MCF 10A (cell line): ENCODE data around the gene ZBTB7A. TPM values are rescaled to one million over a fixed set of nuclear protein-coding genes. Genes with fewer than 3 reads are reported as not detected.

Experiments used
- BruUV-seq: library from RNA; stranded (reverse); fragments of 400-500 nt; replicated peaks from 2 replicates; lab custom pipeline; 2021; lab: Mats Ljungman, UMichigan
- CTCF ChIA-PET: fragments of 300-600 bp; sonication (Branson Sonifier 250); formaldehyde crosslinking; extraction: SDS; loops from one replicate; lab custom pipeline; 2021; ENCODE audit warnings: antibody characterized with exemption, inconsistent platforms; lab: Yijun Ruan, JAX
- POLR2A ChIA-PET: fragments of 300-600, 350-650 bp; sonication (Branson Sonifier 250); formaldehyde crosslinking; extraction: SDS; loops from one replicate; lab custom pipeline; 2020; ENCODE audit warnings: antibody characterized with exemption, inconsistent platforms; lab: Yijun Ruan, JAX
- DNase-seq: peaks from one replicate; pipeline ENCODE4 v3.0.0-alpha.2; 2018; ENCODE audit not compliant: unreplicated experiment
- H3K27ac Mint-ChIP-seq: one replicate; pipeline ENCODE4 v1.8.0; 2022; ENCODE audit warnings: mild to moderate bottlenecking, low read depth, mixed read lengths; ENCODE audit not compliant: unreplicated experiment
- H3K27me3 Mint-ChIP-seq: one replicate; pipeline ENCODE4 v1.8.0; 2022; ENCODE audit warnings: mixed read lengths; ENCODE audit not compliant: insufficient read depth, unreplicated experiment
- H3K36me3 Mint-ChIP-seq: one replicate; pipeline ENCODE4 v1.8.0; 2022; ENCODE audit warnings: mild to moderate bottlenecking, moderate library complexity, mixed read lengths; ENCODE audit not compliant: insufficient read depth, unreplicated experiment
- H3K4me1 Mint-ChIP-seq: one replicate; pipeline ENCODE4 v1.8.0; 2022; ENCODE audit warnings: mixed read lengths; ENCODE audit not compliant: insufficient read depth, unreplicated experiment
- H3K4me3 Mint-ChIP-seq: one replicate; pipeline ENCODE4 v1.8.0; 2022; ENCODE audit warnings: mild to moderate bottlenecking, moderate library complexity, mixed read lengths; ENCODE audit not compliant: unreplicated experiment
- H3K9me3 Mint-ChIP-seq: one replicate; pipeline ENCODE4 v1.8.0; 2022; ENCODE audit warnings: mixed read lengths; ENCODE audit not compliant: unreplicated experiment
- intact Hi-C: fragments of 100-400 bp; cut with micrococcal nuclease; formaldehyde crosslinking; loops from 2 replicates; pipeline ENCODE4 v1.14.1; 2022
- total RNA-seq: library from RNA; stranded (reverse); gene quantifications from 2 replicates; pipeline ENCODE4 v1.2.3, GENCODE V29; 2022
- TF ChIP-seq, protein P1 (sequence below): fragments of 200-600 bp; IDR thresholded peaks from one replicate; pipeline ENCODE4 v1.8.0; 2022; ENCODE audit warnings: antibody characterized with exemption, mild to moderate bottlenecking; ENCODE audit not compliant: unreplicated experiment

The ZBTB7A gene
- total RNA-seq, 1 experiment from 2014 or later = 35.1 TPM

DNA sequence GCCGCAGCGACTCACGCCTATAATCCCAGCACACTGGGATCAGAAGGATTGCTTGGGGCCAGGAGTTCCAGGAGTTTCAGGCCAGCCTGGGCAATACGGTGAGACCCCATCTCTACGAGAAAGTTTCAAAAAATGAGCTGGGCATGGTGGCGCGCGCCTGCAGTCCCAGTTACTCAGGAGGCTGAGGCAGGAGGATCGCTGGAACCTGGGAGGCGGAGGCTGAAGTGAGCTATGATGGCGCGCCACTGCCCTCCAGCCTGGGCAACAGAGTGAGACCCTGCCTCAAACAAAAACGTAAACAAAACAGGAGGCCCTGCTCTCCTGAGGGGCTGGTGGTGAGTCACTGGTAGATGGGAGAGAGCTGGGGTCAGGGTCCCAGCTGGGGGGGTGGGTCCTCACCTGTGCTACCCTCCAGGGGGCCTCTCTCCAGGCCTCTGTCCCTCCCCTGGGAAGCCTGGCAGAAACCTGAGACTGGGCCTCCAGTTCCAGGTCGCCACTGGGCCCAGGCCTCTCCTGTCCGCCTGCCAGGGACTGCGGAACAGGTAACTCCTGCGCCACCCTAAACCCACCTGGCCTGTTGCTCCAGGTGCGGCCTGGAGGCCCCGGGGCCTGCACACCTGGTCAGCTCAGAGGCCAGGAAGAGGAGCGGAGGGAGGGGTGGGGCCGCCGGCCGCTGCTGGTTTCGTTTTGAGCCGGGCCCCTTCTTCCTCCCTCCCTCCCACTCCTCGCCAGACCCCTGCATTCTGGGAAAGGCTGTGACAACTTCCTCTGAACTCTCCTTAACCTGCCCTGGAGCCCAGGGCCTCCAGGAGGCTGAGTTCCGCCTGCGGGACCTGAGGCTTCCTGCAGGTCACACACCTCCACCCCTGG is 17.2 kb upstream of the ZBTB7A start:
- H3K27ac Mint-ChIP-seq = no peak overlapping the region
- no peak overlapping the region for H3K4me3 Mint-ChIP-seq
- BruUV-seq = no TSS peak
- H3K27me3 Mint-ChIP-seq = no peaks in the 10 kb centered on the region
- TF ChIP-seq, protein P1, sequence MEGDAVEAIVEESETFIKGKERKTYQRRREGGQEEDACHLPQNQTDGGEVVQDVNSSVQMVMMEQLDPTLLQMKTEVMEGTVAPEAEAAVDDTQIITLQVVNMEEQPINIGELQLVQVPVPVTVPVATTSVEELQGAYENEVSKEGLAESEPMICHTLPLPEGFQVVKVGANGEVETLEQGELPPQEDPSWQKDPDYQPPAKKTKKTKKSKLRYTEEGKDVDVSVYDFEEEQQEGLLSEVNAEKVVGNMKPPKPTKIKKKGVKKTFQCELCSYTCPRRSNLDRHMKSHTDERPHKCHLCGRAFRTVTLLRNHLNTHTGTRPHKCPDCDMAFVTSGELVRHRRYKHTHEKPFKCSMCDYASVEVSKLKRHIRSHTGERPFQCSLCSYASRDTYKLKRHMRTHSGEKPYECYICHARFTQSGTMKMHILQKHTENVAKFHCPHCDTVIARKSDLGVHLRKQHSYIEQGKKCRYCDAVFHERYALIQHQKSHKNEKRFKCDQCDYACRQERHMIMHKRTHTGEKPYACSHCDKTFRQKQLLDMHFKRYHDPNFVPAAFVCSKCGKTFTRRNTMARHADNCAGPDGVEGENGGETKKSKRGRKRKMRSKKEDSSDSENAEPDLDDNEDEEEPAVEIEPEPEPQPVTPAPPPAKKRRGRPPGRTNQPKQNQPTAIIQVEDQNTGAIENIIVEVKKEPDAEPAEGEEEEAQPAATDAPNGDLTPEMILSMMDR = no peak
- ChIA-PET CTCF (no interaction called here), POLR2A (interaction anchor here (0.7 kb wide), 1 partner anchor 9 kb away, joined by 3 read pairs; no protein-coding TSS in a partner anchor)
- intact Hi-C loops = no loop called here
- no peak for DNase-seq
- no peaks in the 10 kb centered on the region for H3K9me3 Mint-ChIP-seq
- H3K4me1 Mint-ChIP-seq = no peaks in the 10 kb centered on the region
- peaks cover 21% of the 10 kb centered on the region for H3K36me3 Mint-ChIP-seq

DNA sequence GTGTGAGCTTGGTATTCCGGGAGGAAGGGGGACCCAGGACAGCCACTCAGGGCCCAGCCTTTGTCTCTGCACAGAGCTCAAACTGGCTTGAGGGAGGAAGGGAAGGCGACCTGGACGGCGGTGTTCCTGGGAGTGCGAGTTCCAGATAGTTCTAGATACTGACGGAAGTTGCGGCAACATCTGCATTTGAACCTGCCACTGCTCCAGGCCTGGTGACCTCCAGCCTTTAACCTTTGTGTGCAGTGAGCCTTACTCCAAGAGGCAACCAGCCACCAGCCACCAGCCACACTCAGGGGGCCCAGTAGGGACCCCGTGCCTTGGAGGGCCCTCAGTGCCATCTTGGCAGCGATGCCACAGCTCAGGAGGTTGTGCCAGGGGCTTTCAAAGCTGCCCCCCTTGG is 15.5 kb upstream of the ZBTB7A start:
- POLR2A ChIA-PET = no interaction called here
- DNase-seq = no peak
- TF ChIP-seq, protein P1 = no peak
- no peak overlapping the region for H3K27ac Mint-ChIP-seq
- H3K4me1 Mint-ChIP-seq = no peaks in the 10 kb centered on the region
- peaks cover 15% of the 10 kb centered on the region for H3K36me3 Mint-ChIP-seq
- no peaks in the 10 kb centered on the region for H3K9me3 Mint-ChIP-seq
- no peaks in the 10 kb centered on the region for H3K27me3 Mint-ChIP-seq
- CTCF ChIA-PET = no interaction called here
- no TSS peak for BruUV-seq
- intact Hi-C loops = no loop called here
- no peak overlapping the region for H3K4me3 Mint-ChIP-seq

DNA sequence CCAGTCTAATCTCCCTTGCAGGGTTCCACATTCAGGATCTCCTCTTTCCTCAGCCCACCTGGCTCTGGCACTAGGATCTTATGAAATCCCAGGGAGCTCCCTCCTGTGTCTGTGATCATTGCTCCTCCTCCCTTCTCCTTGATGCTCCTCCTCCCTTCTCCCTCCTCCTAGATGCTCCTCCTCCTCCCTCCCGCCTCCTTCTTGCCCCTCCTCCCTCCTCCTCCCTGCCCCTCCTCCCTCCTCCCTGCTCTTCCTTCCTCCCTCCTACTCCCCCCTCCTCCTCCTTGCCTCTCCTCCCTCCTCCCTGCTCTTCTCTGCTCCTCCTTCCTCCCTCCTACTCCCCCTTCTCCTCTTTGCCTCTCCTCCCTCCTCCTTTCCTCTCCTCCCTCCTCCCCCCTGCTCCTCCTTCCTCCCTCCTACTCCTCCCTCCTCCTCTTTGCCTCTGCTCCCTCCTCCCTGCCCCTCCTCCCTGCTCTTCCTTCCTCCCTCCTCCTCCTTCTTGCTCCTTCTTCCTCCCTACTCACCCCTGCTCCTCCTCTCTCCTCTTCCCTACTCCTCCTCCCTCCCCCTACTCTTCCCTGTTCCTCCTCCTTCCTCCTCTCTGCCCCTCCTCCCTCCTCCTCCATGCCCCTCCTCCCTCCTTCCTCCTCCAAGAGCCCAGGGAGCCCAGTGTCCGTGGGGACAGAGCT is 14.9 kb upstream of the ZBTB7A start:
- H3K27me3 Mint-ChIP-seq = no peaks in the 10 kb centered on the region
- no peaks in the 10 kb centered on the region for H3K4me1 Mint-ChIP-seq
- POLR2A ChIA-PET = no interaction called here
- no peaks in the 10 kb centered on the region for H3K9me3 Mint-ChIP-seq
- no peak overlapping the region for H3K4me3 Mint-ChIP-seq
- peaks cover 12% of the 10 kb centered on the region for H3K36me3 Mint-ChIP-seq
- TF ChIP-seq, protein P1 = no peak
- CTCF ChIA-PET = interaction anchor here (0.7 to 0.8 kb wide), 2 partner anchors 59 to 106 kb away, joined by 4 read pairs; no protein-coding TSS in a partner anchor
- BruUV-seq = no TSS peak
- intact Hi-C loops = no loop called here
- H3K27ac Mint-ChIP-seq = no peak overlapping the region
- DNase-seq = peak; percentile 46

DNA sequence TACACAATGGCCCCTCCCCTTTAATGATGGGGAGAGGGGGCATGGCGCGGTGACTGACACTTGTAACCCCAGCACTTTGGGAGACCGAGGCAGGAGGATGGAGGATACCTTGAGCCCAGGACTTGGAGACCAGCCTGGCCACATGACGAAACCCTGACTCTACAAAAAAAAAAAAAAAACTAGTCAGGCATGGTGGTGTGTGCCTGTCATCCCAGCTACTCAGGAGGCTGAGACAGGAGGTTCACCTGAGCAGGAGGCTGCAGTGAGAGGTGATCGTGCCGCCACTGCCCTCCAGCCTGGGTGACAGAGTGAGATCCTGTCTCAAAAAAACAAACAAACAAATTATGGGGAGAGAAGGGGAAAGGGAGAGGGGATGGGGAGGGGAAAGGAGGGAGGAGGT is 13.8 kb upstream of the ZBTB7A start:
- Mint-ChIP-seq H3K4me3 (no peak overlapping the region), H3K9me3 (no peaks in the 10 kb centered on the region), H3K4me1 (no peaks in the 10 kb centered on the region), H3K27me3 (no peaks in the 10 kb centered on the region), H3K36me3 (peaks cover 6% of the 10 kb centered on the region), H3K27ac (no peak overlapping the region)
- ChIA-PET POLR2A (no interaction called here), CTCF (interaction anchor here (0.8 kb wide), 1 partner anchor 60 kb away, joined by 4 read pairs; no protein-coding TSS in a partner anchor)
- TF ChIP-seq, protein P1 = no peak
- DNase-seq = no peak
- intact Hi-C loops = no loop called here
- no TSS peak for BruUV-seq
